ENCODE measurements around the gene MCCD1. TPM values are rescaled to one million over a fixed set of nuclear protein-coding genes. Genes with fewer than 3 reads are reported as not detected.
"Not testable (repeated sequence)": the region's sequence is repeated elsewhere in the genome, so short reads cannot be mapped to it uniquely, and the experiment has no call there.

MCCD1 gene
- total RNA-seq, 2 experiments from 2014 or later = not detected

- Mint-ChIP-seq H3K36me3 (ENCODE audit: low read depth) (no peaks in the 10 kb centered on the region), H3K27me3 (no peaks in the 10 kb centered on the region), H3K9me3 (no peaks in the 10 kb centered on the region), H3K4me1 (ENCODE audit: low read depth) (peaks cover 12% of the 10 kb centered on the region), H3K4me3 (no peak overlapping the region), H3K27ac (no peak overlapping the region)
- no peak for TF ChIP-seq CTCF (IDR thresholded peaks at IDR 0.05)
- ChIA-PET POLR2A (interaction anchor here (0.6 to 1.0 kb wide), 2 partner anchors 51 to 590 kb away, joined by 3 to 4 read pairs; no protein-coding TSS in a partner anchor), CTCF (no interaction called here)
- ATAC-seq (no peak), DNase-seq (no peak)
- intact Hi-C loops (cut with micrococcal nuclease) = no loop called here
Observed at GRCh38 chr6:31490115-31490873, 38.5 kb upstream of the MCCD1 start.

- Mint-ChIP-seq H3K4me3 (peak overlapping the region; percentile 89), H3K27ac (peak overlapping the region; percentile 92), H3K4me1 (ENCODE audit: low read depth) (peaks cover 30% of the 10 kb centered on the region)
- intact Hi-C loops (cut with micrococcal nuclease) = loop anchor here (2.0 kb wide), 1 partner anchor 47 kb away; no protein-coding TSS in a partner anchor
- not testable (repeated sequence) for DNase-seq; H3K9me3 Mint-ChIP-seq; H3K27me3 Mint-ChIP-seq; ATAC-seq; H3K36me3 Mint-ChIP-seq (ENCODE audit: low read depth)
- ChIA-PET CTCF (interaction anchor here (0.6 to 4.3 kb wide), 24 partner anchors 10 to 481 kb away, joined by 3 to 42 read pairs (median 4); partner anchors contain the start of genes ATP6V1G2, C6orf47 and DDX39B), POLR2A (interaction anchor here (2.3 to 3.7 kb wide), 2 partner anchors 42 to 47 kb away, joined by 11 to 35 read pairs; partner anchors contain the start of gene DDX39B)
Observed at GRCh38 chr6:31493550-31493874, 35.2 kb upstream of the MCCD1 start.

- H3K27me3 Mint-ChIP-seq = no peaks in the 10 kb centered on the region
- intact Hi-C loops (cut with micrococcal nuclease) = loop anchor here (2.0 kb wide), 1 partner anchor 47 kb away; no protein-coding TSS in a partner anchor
- no peaks in the 10 kb centered on the region for H3K9me3 Mint-ChIP-seq
- peak; percentile 91 for DNase-seq
- TF ChIP-seq CTCF (IDR thresholded peaks at IDR 0.05) = peak; percentile 91
- peak overlapping the region; percentile 92 for H3K27ac Mint-ChIP-seq
- peaks cover 2% of the 10 kb centered on the region for H3K36me3 Mint-ChIP-seq (ENCODE audit: low read depth)
- peak overlapping the region; percentile 89 for H3K4me3 Mint-ChIP-seq
- ChIA-PET CTCF (interaction anchor here (0.7 to 4.3 kb wide), 30 partner anchors 13 to 167 kb away, joined by 3 to 42 read pairs (median 4); partner anchors contain the start of genes ATP6V1G2, C6orf47 and DDX39B), POLR2A (interaction anchor here (0.6 to 3.7 kb wide), 10 partner anchors 13 to 173 kb away, joined by 3 to 35 read pairs (median 5); partner anchors contain the start of gene DDX39B)
- peak; percentile 50 for ATAC-seq
- H3K4me1 Mint-ChIP-seq (ENCODE audit: low read depth) = peaks cover 36% of the 10 kb centered on the region
Observed at GRCh38 chr6:31493875-31494694, 34.7 kb upstream of the MCCD1 start.

GRCh38 chr6:31495580-31495979 lies 33.2 kb upstream of the MCCD1 start:
- DNase-seq = no peak
- ChIA-PET POLR2A (interaction anchor here (0.6 to 3.7 kb wide), 7 partner anchors 39 to 800 kb away, joined by 3 to 35 read pairs (median 5); partner anchors contain the start of gene DDX39B), CTCF (interaction anchor here (0.8 to 4.3 kb wide), 13 partner anchors 23 to 142 kb away, joined by 3 to 42 read pairs (median 4); partner anchors contain the start of genes ATP6V1G2 and DDX39B)
- intact Hi-C loops (cut with micrococcal nuclease) = no loop called here
- ATAC-seq = no peak
- H3K9me3 Mint-ChIP-seq = no peaks in the 10 kb centered on the region
- H3K27ac Mint-ChIP-seq = peak overlapping the region; percentile 92
- TF ChIP-seq CTCF (IDR thresholded peaks at IDR 0.05) = no peak
- H3K4me1 Mint-ChIP-seq (ENCODE audit: low read depth) = peaks cover 43% of the 10 kb centered on the region
- peaks cover 6% of the 10 kb centered on the region for H3K36me3 Mint-ChIP-seq (ENCODE audit: low read depth)
- peak overlapping the region; percentile 89 for H3K4me3 Mint-ChIP-seq
- no peaks in the 10 kb centered on the region for H3K27me3 Mint-ChIP-seq

GRCh38 chr6:31496826-31497225 lies 31.9 kb upstream of the MCCD1 start:
- intact Hi-C loops (cut with micrococcal nuclease); H3K9me3 Mint-ChIP-seq; H3K36me3 Mint-ChIP-seq (ENCODE audit: low read depth); ATAC-seq; H3K27me3 Mint-ChIP-seq: not testable (repeated sequence)
- H3K4me1 Mint-ChIP-seq (ENCODE audit: low read depth) = peaks cover 52% of the 10 kb centered on the region
- ChIA-PET POLR2A (interaction anchor here (1.3 to 2.8 kb wide), 5 partner anchors 32 to 126 kb away, joined by 4 to 24 read pairs (median 8); partner anchors contain the start of genes DDX39B and MCCD1), CTCF (interaction anchor here (0.8 to 2.2 kb wide), 6 partner anchors 22 to 101 kb away, joined by 3 to 8 read pairs (median 6); partner anchors contain the start of genes ATP6V1G2 and DDX39B)
- DNase-seq = peak; percentile 41
- H3K4me3 Mint-ChIP-seq = peak overlapping the region; percentile 73
- H3K27ac Mint-ChIP-seq = peak overlapping the region; percentile 82
